A172 (cell line): ENCODE data around the gene MPDU1. TPM values are rescaled to one million over a fixed set of nuclear protein-coding genes. Genes with fewer than 3 reads are reported as not detected.
"Not testable (repeated sequence)": the region's sequence is repeated elsewhere in the genome, so short reads cannot be mapped to it uniquely, and the experiment has no call there.

Experiments
- DNase-seq: peaks from one replicate; pipeline ENCODE4 v3.0.0-alpha.2; 2015; ENCODE audit warnings: low spot score
- total RNA-seq: library from RNA; depleted of rRNA; stranded (reverse); fragments of >200 nt; shearing (Covaris generic); gene quantifications from 2 replicates; pipeline ENCODE4 v1.2.3, GENCODE V29; 2014

MPDU1 gene
- total RNA-seq, 1 experiment from 2014 or later = 246 TPM

GRCh38 chr17:7580604-7581575 lies 2.8 kb upstream of the MPDU1 start:
- peak; percentile 57 for DNase-seq

- DNase-seq = no peak
Observed at GRCh38 chr17:7582396-7583252, 1.0 kb upstream of the MPDU1 start.

GRCh38 chr17:7586673-7587419 lies 3.2 kb downstream of the MPDU1 start:
- peak; percentile 45 for DNase-seq

GRCh38 chr17:7587420-7588151 lies 3.9 kb downstream of the MPDU1 start:
- peak; percentile 93 for DNase-seq

GRCh38 chr17:7588553-7589203 lies 5.0 kb downstream of the MPDU1 start:
- no peak for DNase-seq

GRCh38 chr17:7589204-7589868 lies 5.7 kb downstream of the MPDU1 start:
- DNase-seq = no peak

GRCh38 chr17:7589891-7590691 lies 6.4 kb downstream of the MPDU1 start, which contains the start of gene SOX15:
Gene SOX15, minus strand, starts transcription at chr17:7590094. Its CDS starts 418 bp downstream, at chr17:7589676.
- peak; percentile 73 for DNase-seq

- DNase-seq = peak; percentile 78
Observed at GRCh38 chr17:7590743-7591142, 7.1 kb downstream of the MPDU1 start.

GRCh38 chr17:7591596-7591995 lies 7.9 kb downstream of the MPDU1 start:
- no peak for DNase-seq

- DNase-seq = no peak
Observed at GRCh38 chr17:7592422-7593021, 8.9 kb downstream of the MPDU1 start.

GRCh38 chr17:7593296-7593695 lies 9.6 kb downstream of the MPDU1 start:
- no peak for DNase-seq

GRCh38 chr17:7597561-7597960 lies 13.9 kb downstream of the MPDU1 start:
- not testable (repeated sequence) for DNase-seq

- no peak for DNase-seq
Observed at GRCh38 chr17:7606280-7606679, 22.6 kb downstream of the MPDU1 start.

GRCh38 chr17:7610641-7611040 lies 27.0 kb downstream of the MPDU1 start:
- DNase-seq = no peak

- no peak for DNase-seq
Observed at GRCh38 chr17:7611635-7612293, 28.1 kb downstream of the MPDU1 start.

GRCh38 chr17:7612294-7612640 lies 28.6 kb downstream of the MPDU1 start:
- no peak for DNase-seq

- peak; percentile 22 for DNase-seq
Observed at GRCh38 chr17:7613769-7614424, 30.2 kb downstream of the MPDU1 start.
